Endothelial cell of umbilical vein (primary cell): Measurements from ENCODE around the gene OMA1.

ENCODE experiments used
- CTCF ChIP-seq, 2 donors: IDR thresholded peaks; 1 replicate in 1 of 2; 2 replicates in 1 of 2; pipeline ENCODE4 v1.5.1; 2011; ENCODE audit warnings: low read length in 2 of 2, mild to moderate bottlenecking in 2 of 2, moderate library complexity in 2 of 2, control low read depth in 1 of 2, inconsistent platforms in 1 of 2, low read depth in 1 of 2; ENCODE audit not compliant: insufficient read depth in 1 of 2; ENCODE audit errors: extremely low read depth in 1 of 2
- EZH2 ChIP-seq: IDR thresholded peaks from 2 replicates; pipeline ENCODE4 v1.6.1; 2012; ENCODE audit warnings: borderline replicate concordance, low read depth, mild to moderate bottlenecking, moderate library complexity, low read length, inconsistent platforms; ENCODE audit not compliant: severe bottlenecking
- FOS ChIP-seq: IDR thresholded peaks from 2 replicates; pipeline ENCODE4 v1.6.1; 2011; ENCODE audit warnings: mild to moderate bottlenecking, low read length, moderate library complexity, borderline replicate concordance; ENCODE audit not compliant: insufficient read depth
- GATA2 ChIP-seq: IDR thresholded peaks from 2 replicates; pipeline ENCODE4 v1.7.0; 2011; ENCODE audit warnings: low read depth, mild to moderate bottlenecking, moderate library complexity, mixed read lengths, low read length; ENCODE audit not compliant: insufficient read length, insufficient read depth
- JUN ChIP-seq: IDR thresholded peaks from 2 replicates; pipeline ENCODE4 v1.6.1; 2011; ENCODE audit warnings: borderline replicate concordance, low read depth; ENCODE audit not compliant: insufficient read length, insufficient read depth
- MAX ChIP-seq: IDR thresholded peaks from 2 replicates; pipeline ENCODE4 v1.6.1; 2011; ENCODE audit not compliant: insufficient read depth, insufficient read length
- POLR2A ChIP-seq: IDR thresholded peaks from 2 replicates; pipeline ENCODE4 v1.6.1; 2012; ENCODE audit warnings: low read depth, mild to moderate bottlenecking, control low read depth, low read length
- POLR2AphosphoS5 ChIP-seq: IDR thresholded peaks from 2 replicates; pipeline ENCODE4 v1.6.1; 2012; ENCODE audit warnings: low read depth, mild to moderate bottlenecking, control low read depth, low read length, moderate library complexity; ENCODE audit not compliant: insufficient read depth

- TF ChIP-seq EZH2, result no peak
- no peak for TF ChIP-seq GATA2
- TF ChIP-seq CTCF (IDR thresholded peaks at IDR 0.05; ENCODE audit: extremely low read depth in 1 of 2, insufficient read depth in 1 of 2, low read depth in 1 of 2, low read length in 2 of 2), result no peak
- no peak for TF ChIP-seq POLR2A
- no peak for TF ChIP-seq MAX
- no peak for TF ChIP-seq FOS
- no peak for TF ChIP-seq POLR2AphosphoS5
- TF ChIP-seq JUN, result no peak
These were observed 66.3 kb downstream of the OMA1 start for GRCh38 chr1:58480191-58480590.
